GM12891 (cell line): ENCODE measurements around the gene IFNLR1.

ENCODE experiments used
- PAX5 ChIP-seq: IDR thresholded peaks from 2 replicates; pipeline ENCODE4 v1.6.1; 2011; ENCODE audit warnings: low read length, moderate library complexity, mild to moderate bottlenecking; ENCODE audit not compliant: insufficient read depth, severe bottlenecking
- POLR2A ChIP-seq: IDR thresholded peaks from 2 replicates; pipeline ENCODE4 v1.6.1; 2011; ENCODE audit warnings: low read depth, low read length, control low read depth
- POLR2AphosphoS5 ChIP-seq: IDR thresholded peaks from 2 replicates; pipeline ENCODE4 v1.6.1; 2011; ENCODE audit warnings: low read depth, low read length, control low read depth
- TAF1 ChIP-seq: IDR thresholded peaks from 2 replicates; pipeline ENCODE4 v1.6.1; 2011; ENCODE audit warnings: low read depth, low read length, control low read depth

DNA sequence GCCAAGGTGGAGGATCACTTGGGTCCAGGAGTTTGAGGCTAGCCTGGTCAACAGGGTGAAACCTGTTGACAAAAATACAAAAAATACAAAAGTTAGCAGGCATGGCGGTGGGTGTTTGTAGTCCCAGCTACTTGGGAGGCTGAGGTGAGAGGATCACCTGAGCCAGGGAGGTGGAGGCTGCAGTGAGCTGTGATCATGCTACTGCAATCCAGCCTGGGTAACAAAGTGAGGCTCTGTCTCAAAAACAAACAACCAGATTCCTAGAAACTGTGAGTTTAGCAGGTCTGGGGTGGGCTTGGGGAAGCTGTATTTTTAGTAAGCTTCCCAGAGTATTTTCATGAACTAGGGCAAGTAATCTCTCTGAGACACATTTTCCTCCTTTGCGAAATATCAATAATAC is 70.0 kb downstream of the IFNLR1 start:
- TF ChIP-seq POLR2A: no peak
- no peak for TF ChIP-seq POLR2AphosphoS5
- TF ChIP-seq PAX5: no peak
- no peak for TF ChIP-seq TAF1
